Natural killer cell (primary cell): Measurements from ENCODE around the gene ARHGAP26. TPM values are rescaled to one million over a fixed set of nuclear protein-coding genes. Genes with fewer than 3 reads are reported as not detected.
A peak's percentile ranks its signal among the peaks of the same experiment; 100 is the strongest.

Experiments used
- ATAC-seq, 3 donors: fragments of 150-1000 bp in 2 of 3; fragments of 200-7000 bp in 1 of 3; cut with Tn5 transposase; 1 replicate in 1 of 3; 2 replicates in 2 of 3; pipeline ENCODE4 v1.10.0; 2021; ENCODE audit warnings: mild to moderate bottlenecking in 2 of 3, moderate library complexity in 2 of 3
- DNase-seq, 2 donors: peaks; one replicate each; pipeline versions ENCODE4 v3.0.0 to v3.0.0-alpha.2; 2013 to 2021; ENCODE audit warnings: mixed read lengths in 1 of 2
- H3K27ac ChIP-seq: one replicate; pipeline ENCODE4 v1.5.1; 2013; ENCODE audit warnings: mild to moderate bottlenecking, low read length
- H3K27me3 ChIP-seq: one replicate; pipeline ENCODE4 v1.6.1; 2013; ENCODE audit warnings: low read length; ENCODE audit not compliant: control insufficient read depth, insufficient read depth
- H3K36me3 ChIP-seq: one replicate; pipeline ENCODE4 v1.6.1; 2013; ENCODE audit warnings: low read length; ENCODE audit not compliant: control insufficient read depth, insufficient read depth
- H3K4me1 ChIP-seq: one replicate; pipeline ENCODE4 v1.6.1; 2013; ENCODE audit warnings: low read length; ENCODE audit not compliant: control insufficient read depth, insufficient read depth
- H3K4me3 ChIP-seq: one replicate; pipeline ENCODE4 v1.5.1; 2013; ENCODE audit warnings: low read length
- H3K9me3 ChIP-seq: one replicate; pipeline ENCODE4 v1.6.1; 2013; ENCODE audit warnings: low read length; ENCODE audit not compliant: control insufficient read depth, insufficient read depth
- H3K27ac Mint-ChIP-seq, 2 donors: one replicate each; pipeline ENCODE4 v1.8.0; 2022; ENCODE audit warnings: mild to moderate bottlenecking in 2 of 2, mixed read lengths in 2 of 2, moderate library complexity in 1 of 2
- H3K27me3 Mint-ChIP-seq, 2 donors: one replicate each; pipeline ENCODE4 v1.8.0; 2022; ENCODE audit warnings: low read depth in 2 of 2, mixed read lengths in 2 of 2
- H3K36me3 Mint-ChIP-seq: one replicate; pipeline ENCODE4 v1.8.0; 2022; ENCODE audit warnings: mixed read lengths
- H3K4me1 Mint-ChIP-seq, 2 donors: one replicate each; pipeline ENCODE4 v1.8.0; 2022; ENCODE audit warnings: mixed read lengths in 2 of 2
- H3K4me3 Mint-ChIP-seq: one replicate; pipeline ENCODE4 v1.8.0; 2022; ENCODE audit warnings: mild to moderate bottlenecking, moderate library complexity, mixed read lengths
- H3K9me3 Mint-ChIP-seq, 2 donors: one replicate each; pipeline ENCODE4 v1.8.0; 2022; ENCODE audit warnings: mixed read lengths in 2 of 2
- whole genome bisulfite sequencing: methylation state at CpG from one replicate; pipeline ENCODE4 v1.1.7; 2013; ENCODE audit warnings: missing lambda C conversion rate; ENCODE audit not compliant: insufficient coverage; 5-methylcytosine and 5-hydroxymethylcytosine counted together
- intact Hi-C: fragments of 100-400 bp; cut with micrococcal nuclease; formaldehyde crosslinking; loops from one replicate; pipeline ENCODE4 v1.14.2; 2022
- total RNA-seq, 4 donors: library from RNA; stranded (reverse); fragments of 120-200 nt in 1 of 4; gene quantifications; one replicate each; pipeline versions ENCODE4 v1.2.3 to v1.2.4, GENCODE V29; 2013 to 2022
- TF ChIP-seq, protein P1 (sequence below): fragments of 200-600 bp; IDR thresholded peaks from one replicate; pipeline ENCODE4 v1.8.0; 2022; ENCODE audit warnings: antibody characterized with exemption

ARHGAP26 gene
- total RNA-seq: 100 to 1,000 TPM; 153 to 159 (median 158) TPM
- 145 TPM for total RNA-seq (2013)

GRCh38 chr5:142769793-142770649 is at the start of gene ARHGAP26:
ARHGAP26 (plus strand) TSS chr5:142770377; CDS start chr5:142770762, 385 bp downstream.
- Histone ChIP-seq H3K4me1 (peaks cover 21% of the 10 kb centered on the region), H3K27ac (peak within 1 kb of the TSS; percentile 77), H3K36me3 (no peaks in the 10 kb centered on the region), H3K4me3 (peak within 1 kb of the TSS; percentile 80), H3K27me3 (no peaks in the 10 kb centered on the region), H3K9me3 (no peaks in the 10 kb centered on the region)
- Mint-ChIP-seq H3K27ac (peak within 1 kb of the TSS; percentile 88 to 94), H3K27me3 (no peaks in the 10 kb centered on the region), H3K36me3 (no peaks in the 10 kb centered on the region), H3K9me3 (no peaks in the 10 kb centered on the region), H3K4me1 (peaks cover 51 to 52% of the 10 kb centered on the region in 2 donors), H3K4me3 (peak within 1 kb of the TSS; percentile 99)
- intact Hi-C loops: loop anchor here (1.0 to 5.0 kb wide), 4 partner anchors 13 to 237 kb away; no protein-coding TSS in a partner anchor
- under 1% methylated on average over 87 of the region's 87 CpGs for WGBS
- TF ChIP-seq, protein P1, sequence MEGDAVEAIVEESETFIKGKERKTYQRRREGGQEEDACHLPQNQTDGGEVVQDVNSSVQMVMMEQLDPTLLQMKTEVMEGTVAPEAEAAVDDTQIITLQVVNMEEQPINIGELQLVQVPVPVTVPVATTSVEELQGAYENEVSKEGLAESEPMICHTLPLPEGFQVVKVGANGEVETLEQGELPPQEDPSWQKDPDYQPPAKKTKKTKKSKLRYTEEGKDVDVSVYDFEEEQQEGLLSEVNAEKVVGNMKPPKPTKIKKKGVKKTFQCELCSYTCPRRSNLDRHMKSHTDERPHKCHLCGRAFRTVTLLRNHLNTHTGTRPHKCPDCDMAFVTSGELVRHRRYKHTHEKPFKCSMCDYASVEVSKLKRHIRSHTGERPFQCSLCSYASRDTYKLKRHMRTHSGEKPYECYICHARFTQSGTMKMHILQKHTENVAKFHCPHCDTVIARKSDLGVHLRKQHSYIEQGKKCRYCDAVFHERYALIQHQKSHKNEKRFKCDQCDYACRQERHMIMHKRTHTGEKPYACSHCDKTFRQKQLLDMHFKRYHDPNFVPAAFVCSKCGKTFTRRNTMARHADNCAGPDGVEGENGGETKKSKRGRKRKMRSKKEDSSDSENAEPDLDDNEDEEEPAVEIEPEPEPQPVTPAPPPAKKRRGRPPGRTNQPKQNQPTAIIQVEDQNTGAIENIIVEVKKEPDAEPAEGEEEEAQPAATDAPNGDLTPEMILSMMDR: no peak
- DNase-seq (peak; percentile 93 to 95), ATAC-seq (peak; percentile 89 to 97 (median 91))

DNA sequence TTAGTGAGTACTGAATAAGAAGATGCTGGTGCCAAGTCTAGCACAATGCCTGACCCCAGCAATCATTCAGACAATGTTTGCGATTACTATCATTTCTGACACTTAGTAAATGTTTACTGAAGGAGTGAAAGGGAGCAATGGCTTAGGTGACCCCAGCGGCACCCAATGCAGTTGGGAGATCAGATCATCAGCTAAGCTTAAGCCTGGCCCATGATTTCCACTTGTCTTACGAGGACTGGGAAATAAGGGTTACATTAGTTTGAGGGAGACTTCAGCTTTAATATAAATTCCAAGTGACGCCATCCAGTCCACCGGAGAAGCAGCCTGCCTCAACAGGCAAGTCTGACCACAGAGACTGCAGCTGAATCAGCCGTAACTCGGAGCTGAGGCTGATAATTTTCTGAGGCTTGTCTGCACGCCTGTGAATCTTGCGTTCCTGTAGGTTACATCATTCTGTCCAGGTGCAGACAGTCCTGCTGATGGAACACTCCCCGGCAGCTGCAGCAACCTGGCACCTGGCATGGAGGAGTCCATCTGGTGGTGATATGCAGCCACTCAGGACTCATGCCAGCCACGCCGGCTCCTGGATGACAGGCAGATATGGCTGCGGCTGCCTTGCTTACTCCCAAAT is 49.4 kb upstream of the ARHGAP26 start:
- Mint-ChIP-seq H3K27me3 (peaks cover 2 to 7% of the 10 kb centered on the region in 2 donors), H3K4me1 (peaks cover 10 to 16% of the 10 kb centered on the region in 2 donors), H3K36me3 (no peaks in the 10 kb centered on the region), H3K27ac (no peak overlapping the region), H3K4me3 (no peak overlapping the region), H3K9me3 (no peaks in the 10 kb centered on the region)
- peaks cover 8% of the 10 kb centered on the region for H3K4me1 ChIP-seq
- ATAC-seq (no peak), DNase-seq (no peak)
- TF ChIP-seq, protein P1: no peak
- 87% methylated on average over 13 of the region's 13 CpGs for WGBS
- H3K9me3 ChIP-seq: no peaks in the 10 kb centered on the region
- H3K27ac ChIP-seq: no peak overlapping the region
- H3K27me3 ChIP-seq: no peaks in the 10 kb centered on the region
- no peak overlapping the region for H3K4me3 ChIP-seq
- intact Hi-C loops: no loop called here
- no peaks in the 10 kb centered on the region for H3K36me3 ChIP-seq

- H3K4me3 ChIP-seq: no peak overlapping the region
- H3K4me3 Mint-ChIP-seq: no peak overlapping the region
- ATAC-seq (no peak), DNase-seq (no peak)
- no peaks in the 10 kb centered on the region for H3K27me3 ChIP-seq
- 91% methylated on average over 6 of the region's 6 CpGs for WGBS
- peaks cover 8% of the 10 kb centered on the region for H3K4me1 ChIP-seq
- H3K4me1 Mint-ChIP-seq: peaks cover 7 to 13% of the 10 kb centered on the region in 2 donors
- intact Hi-C loops: no loop called here
- TF ChIP-seq, protein P1: no peak
- no peaks in the 10 kb centered on the region for H3K9me3 Mint-ChIP-seq
- H3K36me3 ChIP-seq: no peaks in the 10 kb centered on the region
- H3K27ac Mint-ChIP-seq: no peak overlapping the region
- H3K9me3 ChIP-seq: no peaks in the 10 kb centered on the region
- no peak overlapping the region for H3K27ac ChIP-seq
- H3K36me3 Mint-ChIP-seq: no peaks in the 10 kb centered on the region
- peaks cover 2 to 7% of the 10 kb centered on the region in 2 donors for H3K27me3 Mint-ChIP-seq
Observed at GRCh38 chr5:142722146-142722545, 48.0 kb upstream of the ARHGAP26 start.
